GM15510 (cell line): Measurements from ENCODE around the gene LRRC7.

Source experiments
- POLR2A ChIP-seq: IDR thresholded peaks from 3 replicates; pipeline ENCODE4 v1.6.1; 2011; ENCODE audit warnings: borderline replicate concordance; ENCODE audit not compliant: insufficient read length; ENCODE audit errors: extremely low read depth

LRRC7 gene

DNA sequence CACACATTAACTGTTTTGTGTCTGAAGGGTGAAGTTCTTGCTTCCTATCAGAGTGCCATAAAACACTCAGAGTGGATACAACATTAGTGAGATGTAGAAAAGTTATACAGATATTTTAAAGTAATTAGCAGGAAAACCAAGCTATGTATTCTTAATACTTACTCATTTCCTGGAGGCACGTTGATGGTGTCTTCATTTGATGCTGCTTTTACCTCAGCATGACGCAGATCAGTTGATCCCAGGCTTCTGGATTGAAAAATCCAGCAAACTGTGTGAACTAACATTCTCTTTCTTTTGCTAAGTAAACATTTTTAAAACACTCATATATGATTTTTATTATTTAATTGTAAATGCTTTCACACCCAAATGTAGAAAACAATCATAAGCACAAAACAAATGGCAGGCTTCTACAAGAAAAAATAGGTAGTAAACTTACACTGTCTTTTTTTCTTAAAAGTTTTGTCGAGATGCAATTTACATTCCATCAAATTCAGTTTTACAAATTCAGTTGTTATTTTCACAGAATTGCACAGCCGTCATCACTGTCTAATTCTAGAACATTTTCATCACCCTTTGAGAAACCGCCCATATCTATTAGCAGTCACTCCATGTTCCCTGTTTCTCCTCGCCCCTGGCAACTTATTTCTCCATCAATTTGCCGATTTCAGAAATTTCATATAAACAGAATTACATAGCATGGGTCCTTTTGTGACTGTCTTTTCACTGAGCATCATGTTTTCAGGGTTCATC lies 198.9 kb downstream of the LRRC7 start:
- TF ChIP-seq POLR2A: no peak

- no peak for TF ChIP-seq POLR2A
These were observed 208.8 kb downstream of the LRRC7 start for GRCh38 chr1:69776555-69776954.

DNA sequence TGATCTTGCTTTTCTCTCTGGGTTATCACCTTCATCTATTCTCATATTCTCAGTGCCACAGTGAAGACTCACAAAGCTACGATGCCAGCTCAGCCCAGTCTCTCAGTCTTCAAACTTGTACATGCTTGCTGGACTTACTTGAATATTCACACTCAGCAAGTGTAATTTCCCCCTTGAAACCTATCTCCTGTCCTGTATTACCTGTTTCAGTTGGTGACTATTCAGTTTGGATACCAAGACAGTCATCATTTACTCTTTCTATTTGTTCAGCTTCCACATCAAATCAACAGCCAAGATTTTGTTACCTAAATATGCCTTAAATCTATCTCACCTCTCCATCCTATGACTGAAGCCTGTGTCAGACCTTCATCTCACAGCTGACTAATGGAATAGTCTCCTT lies 209.7 kb downstream of the LRRC7 start:
- no peak for TF ChIP-seq POLR2A

GRCh38 chr1:69777971-69778370 lies 210.2 kb downstream of the LRRC7 start:
- no peak for TF ChIP-seq POLR2A

- no peak for TF ChIP-seq POLR2A
These were observed 219.4 kb downstream of the LRRC7 start for GRCh38 chr1:69787151-69787550.

DNA sequence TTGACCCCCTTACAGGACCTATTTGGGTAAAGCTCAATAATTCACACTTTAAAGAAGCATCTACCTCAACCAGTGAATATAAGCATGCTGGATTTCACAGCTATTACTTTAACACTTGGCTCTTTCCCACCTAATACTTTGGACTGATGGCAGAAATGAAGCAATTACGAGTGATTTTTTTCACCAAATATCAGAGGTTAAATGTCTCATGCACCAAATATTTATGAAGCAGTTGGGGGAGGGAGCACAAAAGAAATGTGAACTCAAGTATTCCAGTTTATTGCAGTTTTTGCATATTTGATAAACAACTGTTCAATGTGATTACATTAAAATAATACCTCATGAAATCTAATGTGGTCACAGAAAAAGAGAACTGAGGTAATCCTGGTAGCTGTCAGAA lies 223.6 kb downstream of the LRRC7 start:
- TF ChIP-seq POLR2A: no peak

DNA sequence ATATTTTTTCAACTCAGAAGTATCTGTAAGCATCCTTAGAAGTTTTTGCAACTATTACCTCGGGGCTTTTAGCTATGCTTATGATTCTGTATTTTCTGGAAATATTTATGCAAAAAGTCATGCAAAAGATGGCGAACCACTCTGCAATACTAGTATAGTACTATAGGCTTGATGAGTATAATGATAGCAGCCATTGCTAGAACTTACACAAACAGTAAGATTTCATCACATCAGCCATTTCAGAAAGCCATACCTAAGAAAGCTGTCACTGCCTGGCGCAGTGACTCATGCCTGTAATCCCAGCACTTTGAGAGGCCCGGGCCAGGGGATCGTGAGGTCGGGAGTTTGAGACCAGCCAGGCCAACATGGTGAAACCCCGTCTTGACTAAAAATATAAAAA lies 227.1 kb downstream of the LRRC7 start:
- TF ChIP-seq POLR2A: no peak

DNA sequence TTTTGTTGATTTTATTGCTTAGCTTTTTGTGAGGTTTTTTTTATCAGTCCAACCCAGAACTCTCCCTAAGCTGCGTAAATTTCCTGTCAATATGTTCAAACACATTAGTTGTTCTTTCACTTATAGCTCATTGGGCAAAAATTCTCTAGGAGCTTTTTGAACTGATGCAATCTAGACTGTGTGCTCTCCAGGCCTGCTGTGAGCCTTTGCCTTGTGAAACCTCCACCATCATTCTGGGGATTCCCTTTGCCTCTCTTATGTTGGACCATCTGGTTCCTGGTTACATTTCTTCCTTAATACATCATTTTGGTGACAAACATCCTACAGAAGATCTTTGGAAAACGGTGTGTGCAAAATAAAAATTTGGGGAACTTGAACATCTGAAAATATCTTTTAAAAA lies 247.2 kb downstream of the LRRC7 start:
- TF ChIP-seq POLR2A: no peak

- TF ChIP-seq POLR2A: no peak
These were observed 257.2 kb downstream of the LRRC7 start for GRCh38 chr1:69824932-69825331.

DNA sequence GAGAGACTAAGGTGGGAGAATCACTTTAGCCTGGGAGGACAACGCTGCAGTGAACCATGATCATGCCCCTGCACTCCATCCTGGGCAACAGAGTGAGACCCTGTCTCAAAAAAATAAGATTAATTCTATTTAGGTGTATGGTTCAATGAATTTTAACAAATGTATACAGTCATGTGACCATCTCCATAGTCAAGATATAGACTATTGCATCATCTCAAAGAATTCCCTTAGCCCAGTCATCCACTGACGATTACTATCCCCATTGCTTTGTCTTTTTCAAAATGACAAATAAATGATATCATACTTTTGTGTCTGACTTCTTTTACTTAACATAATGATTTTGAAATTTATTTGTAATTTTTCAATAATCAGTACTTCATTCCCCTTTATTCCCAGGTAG lies 260.0 kb downstream of the LRRC7 start:
- no peak for TF ChIP-seq POLR2A

DNA sequence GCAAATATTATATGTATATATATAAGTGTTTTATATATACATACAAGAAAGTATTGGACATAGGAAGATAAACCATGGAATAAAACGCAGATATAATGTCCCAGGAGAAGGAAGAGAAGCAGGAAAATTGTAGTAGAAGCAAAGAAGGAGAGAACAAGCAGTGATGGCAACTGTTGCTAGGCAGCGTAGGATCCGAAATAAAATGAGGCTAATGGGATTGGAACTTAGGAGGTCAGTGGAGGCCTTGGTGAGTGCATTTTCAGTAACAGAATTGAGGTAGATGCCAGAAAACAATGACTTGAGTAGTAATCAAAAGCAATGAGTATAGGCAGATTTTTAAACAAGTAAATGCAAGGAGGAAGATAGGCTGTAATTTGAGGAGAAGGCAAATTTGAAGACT lies 265.8 kb downstream of the LRRC7 start:
- no peak for TF ChIP-seq POLR2A

- no peak for TF ChIP-seq POLR2A
These were observed 266.6 kb downstream of the LRRC7 start for GRCh38 chr1:69834336-69834735.

DNA sequence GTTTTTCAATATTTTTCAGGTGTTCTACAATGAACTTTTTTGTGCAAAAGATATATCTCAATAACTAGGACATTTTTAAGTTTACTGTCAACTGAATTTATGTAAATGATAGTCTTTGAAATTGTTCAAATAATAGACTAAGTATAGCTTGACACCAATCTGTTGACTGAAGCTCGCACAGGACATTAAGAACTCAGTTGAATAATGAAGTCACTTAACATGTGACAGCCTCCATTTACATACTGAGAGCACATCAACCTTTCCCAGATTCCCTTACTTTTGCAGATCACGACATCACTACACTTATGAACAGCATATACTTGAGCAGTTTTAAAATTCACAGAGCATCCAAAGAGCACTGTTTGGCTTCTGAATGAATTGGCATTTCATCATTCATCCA lies 268.2 kb downstream of the LRRC7 start:
- TF ChIP-seq POLR2A: no peak

GRCh38 chr1:69836971-69837636 lies 269.4 kb downstream of the LRRC7 start:
- TF ChIP-seq POLR2A: no peak

- no peak for TF ChIP-seq POLR2A
These were observed 274.6 kb downstream of the LRRC7 start for GRCh38 chr1:69842326-69842725.

- TF ChIP-seq POLR2A: no peak
These were observed 277.9 kb downstream of the LRRC7 start for GRCh38 chr1:69845655-69846054.
